CD4-positive, alpha-beta T cell (primary cell): ENCODE measurements around the gene NR0B2. TPM values are rescaled to one million over a fixed set of nuclear protein-coding genes. Genes with fewer than 3 reads are reported as not detected.

ENCODE experiments used
- ATAC-seq: fragments of 200-7000 bp; cut with Tn5 transposase; one replicate; pipeline ENCODE4 v1.10.0; 2022; ENCODE audit warnings: mild to moderate bottlenecking; ENCODE audit not compliant: poor library complexity
- CTCF ChIA-PET: fragments of 350-600 bp; sonication (Branson Sonifier 250); formaldehyde crosslinking; loops from one replicate; lab custom pipeline; 2021; ENCODE audit warnings: antibody characterized with exemption, inconsistent platforms; lab: Charles Lee
- POLR2A ChIA-PET: fragments of 350-600 bp; sonication (Branson Sonifier 250); formaldehyde crosslinking; loops from one replicate; lab custom pipeline; 2021; ENCODE audit warnings: antibody characterized with exemption, inconsistent platforms; lab: Charles Lee
- DNase-seq, 14 experiments: peaks; one replicate each; pipeline ENCODE4 v3.0.0-alpha.2; 2013 to 2020; ENCODE audit warnings: mixed read lengths in 2 of 14
- H3K27ac ChIP-seq, 2 donors: one replicate each; pipeline versions ENCODE4 v1.5.1 to v1.7.0; 2013; ENCODE audit warnings: low read length in 2 of 2, low read depth in 1 of 2, mild to moderate bottlenecking in 1 of 2
- H3K27me3 ChIP-seq, 2 experiments: 1 replicate in 1 of 2; 2 replicates in 1 of 2; pipeline versions ENCODE4 v1.6.1 to v1.7.0; 2013; ENCODE audit warnings: low read length in 2 of 2, control low read depth in 1 of 2, mild to moderate bottlenecking in 1 of 2, moderate library complexity in 1 of 2; ENCODE audit not compliant: insufficient read depth in 2 of 2, control insufficient read depth in 1 of 2
- H3K36me3 ChIP-seq: one replicate; pipeline ENCODE4 v1.6.1; 2013; ENCODE audit warnings: low read length, control low read depth; ENCODE audit not compliant: insufficient read depth
- H3K4me1 ChIP-seq: one replicate; pipeline ENCODE4 v1.6.1; 2013; ENCODE audit warnings: low read length, control low read depth; ENCODE audit not compliant: insufficient read depth
- H3K4me3 ChIP-seq: one replicate; pipeline ENCODE4 v1.5.1; 2013; ENCODE audit warnings: mild to moderate bottlenecking, low read length, moderate library complexity
- H3K9me3 ChIP-seq, 2 experiments: 1 replicate in 1 of 2; 2 replicates in 1 of 2; pipeline versions ENCODE4 v1.6.1 to v1.7.0; 2013; ENCODE audit warnings: low read length in 2 of 2, mild to moderate bottlenecking in 2 of 2, control low read depth in 1 of 2, moderate library complexity in 1 of 2; ENCODE audit not compliant: control insufficient read depth in 1 of 2, insufficient read depth in 1 of 2
- H3K27ac Mint-ChIP-seq: one replicate; pipeline ENCODE4 v1.8.0; 2020; ENCODE audit warnings: mixed read lengths
- H3K27me3 Mint-ChIP-seq: one replicate; pipeline ENCODE4 v1.8.0; 2021; ENCODE audit warnings: mixed read lengths
- H3K36me3 Mint-ChIP-seq: one replicate; pipeline ENCODE4 v1.8.0; 2021; ENCODE audit warnings: low read depth, mixed read lengths
- H3K4me1 Mint-ChIP-seq: one replicate; pipeline ENCODE4 v1.8.0; 2021; ENCODE audit warnings: low read depth, mixed read lengths
- H3K4me3 Mint-ChIP-seq: one replicate; pipeline ENCODE4 v1.8.0; 2020; ENCODE audit warnings: mild to moderate bottlenecking, mixed read lengths
- H3K9me3 Mint-ChIP-seq: one replicate; pipeline ENCODE4 v1.8.0; 2020; ENCODE audit warnings: mixed read lengths
- intact Hi-C, 2 experiments: fragments of 100-400 bp; cut with DNase I in 1 of 2; cut with micrococcal nuclease in 1 of 2; formaldehyde crosslinking; loops; one replicate each; pipeline versions ENCODE4 v1.15.1 to v1.9.0; 2023 to 2025; cut with DNase I, micrococcal nuclease
- total RNA-seq, 174 experiments: library from RNA in 2 of 174; stranded (reverse) in 2 of 174; gene quantifications; one replicate each; pipeline ENCODE4 v1.2.3 and lab custom pipeline; 2021 to 2026
- TF ChIP-seq, protein P1 (sequence below): fragments of 200-600 bp; IDR thresholded peaks from one replicate; pipeline ENCODE4 v1.8.0; 2022; ENCODE audit warnings: antibody characterized with exemption, mild to moderate bottlenecking

Gene NR0B2
- total RNA-seq, 2 experiments from 2014 or later = not detected

DNA sequence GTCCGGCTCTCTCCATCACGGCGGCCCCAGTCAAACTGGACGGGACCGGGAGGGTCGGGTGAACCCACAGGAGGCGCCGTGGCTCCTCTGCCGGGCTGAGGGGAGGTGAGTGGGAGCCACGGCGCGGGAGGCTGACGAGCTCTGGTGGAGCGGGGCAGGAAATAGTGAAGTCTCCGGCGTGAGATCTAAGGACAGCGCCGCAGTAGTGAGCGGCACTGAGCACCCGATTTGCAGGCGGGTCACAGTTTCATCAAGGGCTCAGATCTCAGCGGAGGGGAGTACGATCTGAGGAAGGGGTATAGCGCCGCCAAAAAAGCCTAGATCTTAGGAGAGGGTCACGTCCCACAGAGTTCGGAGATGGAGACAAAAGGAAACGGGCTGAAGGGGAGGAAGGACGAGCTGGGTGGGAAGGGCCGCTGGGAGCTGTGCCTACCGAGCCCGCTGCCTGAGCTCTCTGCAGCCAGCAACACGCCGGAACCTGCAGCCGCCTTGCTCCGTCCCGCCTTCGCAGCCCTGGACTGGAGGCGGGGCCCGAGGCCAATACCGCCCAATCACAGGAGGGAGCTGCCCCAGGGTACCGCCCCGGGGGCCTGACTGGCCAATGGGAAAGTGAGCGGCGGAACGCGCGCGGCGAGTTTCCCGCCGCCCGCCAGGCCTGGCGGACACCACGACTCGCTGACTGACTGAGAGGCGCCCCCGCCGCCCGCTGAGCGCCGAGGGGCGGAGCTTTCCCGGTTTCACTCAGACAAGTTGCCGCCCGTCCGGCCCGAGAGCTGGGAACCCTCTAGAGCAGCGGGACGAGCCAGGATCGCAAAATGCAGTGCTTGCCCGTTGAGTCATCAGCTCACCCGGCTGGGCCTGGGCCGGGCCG lies 48.9 kb downstream of the NR0B2 start:
- Mint-ChIP-seq H3K4me1 (peaks cover 34% of the 10 kb centered on the region), H3K4me3 (peak overlapping the region; percentile 94), H3K27ac (peak overlapping the region; percentile 66), H3K36me3 (no peaks in the 10 kb centered on the region), H3K27me3 (no peaks in the 10 kb centered on the region), H3K9me3 (no peaks in the 10 kb centered on the region)
- TF ChIP-seq, protein P1, sequence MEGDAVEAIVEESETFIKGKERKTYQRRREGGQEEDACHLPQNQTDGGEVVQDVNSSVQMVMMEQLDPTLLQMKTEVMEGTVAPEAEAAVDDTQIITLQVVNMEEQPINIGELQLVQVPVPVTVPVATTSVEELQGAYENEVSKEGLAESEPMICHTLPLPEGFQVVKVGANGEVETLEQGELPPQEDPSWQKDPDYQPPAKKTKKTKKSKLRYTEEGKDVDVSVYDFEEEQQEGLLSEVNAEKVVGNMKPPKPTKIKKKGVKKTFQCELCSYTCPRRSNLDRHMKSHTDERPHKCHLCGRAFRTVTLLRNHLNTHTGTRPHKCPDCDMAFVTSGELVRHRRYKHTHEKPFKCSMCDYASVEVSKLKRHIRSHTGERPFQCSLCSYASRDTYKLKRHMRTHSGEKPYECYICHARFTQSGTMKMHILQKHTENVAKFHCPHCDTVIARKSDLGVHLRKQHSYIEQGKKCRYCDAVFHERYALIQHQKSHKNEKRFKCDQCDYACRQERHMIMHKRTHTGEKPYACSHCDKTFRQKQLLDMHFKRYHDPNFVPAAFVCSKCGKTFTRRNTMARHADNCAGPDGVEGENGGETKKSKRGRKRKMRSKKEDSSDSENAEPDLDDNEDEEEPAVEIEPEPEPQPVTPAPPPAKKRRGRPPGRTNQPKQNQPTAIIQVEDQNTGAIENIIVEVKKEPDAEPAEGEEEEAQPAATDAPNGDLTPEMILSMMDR = no peak
- ATAC-seq (peak; percentile 94), DNase-seq (peak; percentile 85 to 97 (median 92))
- Histone ChIP-seq H3K27ac (peak overlapping the region; percentile 71 to 76), H3K27me3 (no peaks in the 10 kb centered on the region), H3K4me3 (peak overlapping the region; percentile 99), H3K36me3 (no peaks in the 10 kb centered on the region), H3K4me1 (peaks cover 43% of the 10 kb centered on the region), H3K9me3 (no peaks in the 10 kb centered on the region)
- CTCF ChIA-PET = interaction anchor here (1.0 to 2.4 kb wide), 11 partner anchors 11 to 365 kb away, joined by 3 to 8 read pairs (median 3); no protein-coding TSS in a partner anchor
- intact Hi-C loops = loop anchor here (2.0 to 5.0 kb wide), 2 partner anchors 33 to 56 kb away; partner anchors contain the start of gene NUDC (in 1 of the 2)
- POLR2A ChIA-PET = interaction anchor here (0.6 to 3.8 kb wide), 32 partner anchors 8 to 631 kb away, joined by 3 to 36 read pairs (median 4); partner anchors contain the start of genes CEP85, DHDDS, GPATCH3 and GPN2

DNA sequence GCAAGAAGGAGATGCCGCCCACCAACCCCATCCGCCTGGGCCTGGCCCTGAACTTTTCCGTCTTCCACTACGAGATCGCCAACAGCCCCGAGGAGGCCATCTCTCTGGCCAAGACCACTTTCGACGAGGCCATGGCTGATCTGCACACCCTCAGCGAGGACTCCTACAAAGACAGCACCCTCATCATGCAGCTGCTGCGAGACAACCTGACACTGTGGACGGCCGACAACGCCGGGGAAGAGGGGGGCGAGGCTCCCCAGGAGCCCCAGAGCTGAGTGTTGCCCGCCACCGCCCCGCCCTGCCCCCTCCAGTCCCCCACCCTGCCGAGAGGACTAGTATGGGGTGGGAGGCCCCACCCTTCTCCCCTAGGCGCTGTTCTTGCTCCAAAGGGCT lies 50.1 kb downstream of the NR0B2 start:
- Mint-ChIP-seq H3K4me1 (peaks cover 34% of the 10 kb centered on the region), H3K27me3 (no peaks in the 10 kb centered on the region), H3K9me3 (no peaks in the 10 kb centered on the region), H3K4me3 (peak overlapping the region; percentile 94), H3K36me3 (no peaks in the 10 kb centered on the region), H3K27ac (peak overlapping the region; percentile 66)
- peaks cover 43% of the 10 kb centered on the region for H3K4me1 ChIP-seq
- no peaks in the 10 kb centered on the region for H3K36me3 ChIP-seq
- H3K9me3 ChIP-seq = no peaks in the 10 kb centered on the region
- H3K4me3 ChIP-seq = peak overlapping the region; percentile 99
- H3K27me3 ChIP-seq = no peaks in the 10 kb centered on the region
- H3K27ac ChIP-seq = no peak overlapping the region
- POLR2A ChIA-PET = interaction anchor here (0.6 to 3.8 kb wide), 3 partner anchors 26 to 107 kb away, joined by 4 to 36 read pairs (median 14); partner anchors contain the start of gene GPN2
- no peak for ATAC-seq
- CTCF ChIA-PET = interaction anchor here (2.4 kb wide), 1 partner anchor 14 kb away, joined by 6 read pairs; no protein-coding TSS in a partner anchor
- TF ChIP-seq, protein P1 = no peak
- DNase-seq = no peak
- intact Hi-C loops = loop anchor here in 1 of 2 experiments (2.0 kb wide), 1 partner anchor 57 kb away; the partner anchor contains the start of gene NUDC

DNA sequence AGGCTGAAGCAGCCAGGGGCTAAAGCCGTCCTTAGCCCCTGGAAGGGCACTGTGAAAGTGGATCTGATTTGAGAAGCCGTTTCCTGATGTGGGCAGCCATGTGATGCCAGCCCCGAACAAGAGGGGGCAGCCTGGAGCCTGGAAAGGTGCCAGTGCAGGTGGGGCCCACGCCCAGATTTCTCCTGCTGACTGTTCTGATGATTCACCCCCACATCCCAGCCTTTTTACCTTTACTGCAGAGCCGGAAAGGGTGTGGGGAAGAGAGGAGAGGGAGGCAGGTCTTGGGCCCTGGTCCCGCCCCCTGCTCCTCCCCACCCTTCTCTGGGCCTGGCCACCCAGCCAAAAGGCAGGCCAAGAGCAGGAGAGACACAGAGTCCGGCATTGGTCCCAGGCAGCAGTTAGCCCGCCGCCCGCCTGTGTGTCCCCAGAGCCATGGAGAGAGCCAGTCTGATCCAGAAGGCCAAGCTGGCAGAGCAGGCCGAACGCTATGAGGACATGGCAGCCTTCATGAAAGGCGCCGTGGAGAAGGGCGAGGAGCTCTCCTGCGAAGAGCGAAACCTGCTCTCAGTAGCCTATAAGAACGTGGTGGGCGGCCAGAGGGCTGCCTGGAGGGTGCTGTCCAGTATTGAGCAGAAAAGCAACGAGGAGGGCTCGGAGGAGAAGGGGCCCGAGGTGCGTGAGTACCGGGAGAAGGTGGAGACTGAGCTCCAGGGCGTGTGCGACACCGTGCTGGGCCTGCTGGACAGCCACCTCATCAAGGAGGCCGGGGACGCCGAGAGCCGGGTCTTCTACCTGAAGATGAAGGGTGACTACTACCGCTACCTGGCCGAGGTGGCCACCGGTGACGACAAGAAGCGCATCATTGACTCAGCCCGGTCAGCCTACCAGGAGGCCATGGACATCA lies 50.7 kb downstream of the NR0B2 start, which contains the start of gene SFN:
Gene SFN (plus strand): TSS at position 369 of the 904 bp plus-strand sequence. CDS start 64 bp downstream, at position 433.
- H3K9me3 Mint-ChIP-seq = no peaks in the 10 kb centered on the region
- peak; percentile 16 to 71 (median 42) for DNase-seq
- TF ChIP-seq, protein P1 = peak; percentile 10
- H3K27ac Mint-ChIP-seq = peak within 1 kb of the TSS; percentile 66
- ChIA-PET CTCF (interaction anchor here (0.6 to 1.1 kb wide), 2 partner anchors 37 to 292 kb away, joined by 3 to 4 read pairs; partner anchors contain the start of genes SLC9A1 and ZDHHC18), POLR2A (interaction anchor here (0.6 to 3.8 kb wide), 2 partner anchors 27 to 106 kb away, joined by 4 to 36 read pairs; partner anchors contain the start of gene GPN2)
- H3K36me3 Mint-ChIP-seq = peaks cover 5% of the 10 kb centered on the region
- Histone ChIP-seq H3K36me3 (peaks cover 3% of the 10 kb centered on the region), H3K27me3 (no peaks in the 10 kb centered on the region), H3K27ac (peak within 1 kb of the TSS; percentile 71 to 76), H3K4me3 (peak within 1 kb of the TSS; percentile 99), H3K4me1 (peaks cover 43% of the 10 kb centered on the region), H3K9me3 (no peaks in the 10 kb centered on the region)
- intact Hi-C loops = no loop called here
- peak within 1 kb of the TSS; percentile 94 for H3K4me3 Mint-ChIP-seq
- H3K4me1 Mint-ChIP-seq = peaks cover 34% of the 10 kb centered on the region
- no peaks in the 10 kb centered on the region for H3K27me3 Mint-ChIP-seq
- ATAC-seq = no peak
